Glomerular endothelial cell (primary cell): ENCODE data around the gene ERF. TPM values are rescaled to one million over a fixed set of nuclear protein-coding genes. Genes with fewer than 3 reads are reported as not detected.

Experiments
- total RNA-seq: library from RNA; depleted of rRNA; stranded (reverse); fragments of >200 nt; gene quantifications from 2 replicates; pipeline ENCODE4 v1.2.3, GENCODE V29; 2015

The ERF gene
- total RNA-seq, 1 donor from 2014 or later, result 56.6 TPM

Other genes with a start within 250 kb of the ERF start
- gene GRIK5, start 184.9 kb downstream of the ERF start, total RNA-seq, result 0.23 TPM in 1 of 2 replicates, not detected in the other
- 16.2 and 20.4 TPM in 2 replicates for gene ZNF574, start 179.0 kb downstream of the ERF start, total RNA-seq
- gene POU2F2, start 122.7 kb downstream of the ERF start, total RNA-seq, result 7.4 and 10.7 TPM in 2 replicates
- gene DEDD2, start 37.5 kb downstream of the ERF start, total RNA-seq, result 34.5 and 35.9 TPM in 2 replicates
- 6.2 and 10.4 TPM in 2 replicates for gene ZNF526, start 34.8 kb downstream of the ERF start, total RNA-seq
- gene GSK3A, start 12.5 kb downstream of the ERF start, total RNA-seq, result 29.1 and 36.5 TPM in 2 replicates
- 68.8 and 80.2 TPM in 2 replicates for gene CIC, start 14.1 kb upstream of the ERF start, total RNA-seq
- 0.10 and 1.8 TPM in 2 replicates for gene PRR19, start 47.0 kb upstream of the ERF start, total RNA-seq
- 39.5 and 45.0 TPM in 2 replicates for gene PAFAH1B3, start 47.5 kb upstream of the ERF start, total RNA-seq
- gene TMEM145, start 58.2 kb upstream of the ERF start, total RNA-seq, result 0.29 TPM in 1 of 2 replicates, not detected in the other
- gene MEGF8, start 70.5 kb upstream of the ERF start, total RNA-seq, result 69.2 and 81.6 TPM in 2 replicates
- not detected in 2 replicates for gene CNFN, start 135.2 kb upstream of the ERF start, total RNA-seq
- gene LIPE, start 172.3 kb upstream of the ERF start, total RNA-seq, result 9.3 and 10.7 TPM in 2 replicates
- gene CXCL17, start 187.8 kb upstream of the ERF start, total RNA-seq, result not detected in 2 replicates